ENCODE data around the gene TNFRSF4. TPM values are rescaled to one million over a fixed set of nuclear protein-coding genes. Genes with fewer than 3 reads are reported as not detected.

Gene TNFRSF4
- total and polyA plus RNA-seq, 2 of the 8 experiments (the other 6 are each of a cell fraction or from before 2014, with no cell fraction given), result 0.06 TPM; not detected in 1

DNA sequence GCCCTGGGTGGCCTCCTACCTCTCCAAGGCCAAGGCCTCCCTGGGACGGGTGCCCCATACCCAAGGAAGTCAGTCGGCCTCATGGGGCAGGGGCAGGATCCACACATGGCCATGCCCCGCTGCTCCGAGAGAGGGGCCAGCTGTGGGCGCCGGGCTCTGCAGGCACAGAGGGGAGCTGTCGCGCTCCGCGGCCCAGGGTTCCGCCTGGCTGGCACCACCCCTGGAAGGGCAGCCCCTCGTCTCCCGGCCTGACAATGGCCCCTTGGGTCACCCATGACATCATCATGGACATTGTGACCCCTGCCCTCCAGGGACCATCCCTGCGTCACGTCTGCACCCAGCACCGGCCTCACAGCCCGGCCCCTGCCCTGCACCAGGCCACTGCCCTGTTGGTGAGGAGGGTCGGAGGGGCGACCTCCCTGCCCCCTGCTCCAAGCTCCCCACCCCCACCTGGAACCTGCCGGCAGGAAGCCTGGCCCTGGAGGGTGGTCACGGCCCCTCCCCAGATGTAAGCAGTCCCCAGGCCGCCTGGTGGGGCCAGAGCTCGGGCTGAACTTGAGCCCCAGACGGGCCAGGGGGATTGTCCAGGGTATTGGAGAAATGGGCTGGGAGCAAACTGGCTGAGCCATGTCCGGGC is 34.5 kb downstream of the TNFRSF4 start (continued):
- no peak for TF ChIP-seq CREB1 (IDR thresholded peaks at IDR 0.05)
- no peak for TF ChIP-seq CEBPB (IDR thresholded peaks at IDR 0.05; ENCODE audit: low read depth, low read length)
- no peak for TF ChIP-seq JUND (IDR thresholded peaks at IDR 0.05; ENCODE audit: low read length)
